ENCODE data around the gene SNX3.

DNA sequence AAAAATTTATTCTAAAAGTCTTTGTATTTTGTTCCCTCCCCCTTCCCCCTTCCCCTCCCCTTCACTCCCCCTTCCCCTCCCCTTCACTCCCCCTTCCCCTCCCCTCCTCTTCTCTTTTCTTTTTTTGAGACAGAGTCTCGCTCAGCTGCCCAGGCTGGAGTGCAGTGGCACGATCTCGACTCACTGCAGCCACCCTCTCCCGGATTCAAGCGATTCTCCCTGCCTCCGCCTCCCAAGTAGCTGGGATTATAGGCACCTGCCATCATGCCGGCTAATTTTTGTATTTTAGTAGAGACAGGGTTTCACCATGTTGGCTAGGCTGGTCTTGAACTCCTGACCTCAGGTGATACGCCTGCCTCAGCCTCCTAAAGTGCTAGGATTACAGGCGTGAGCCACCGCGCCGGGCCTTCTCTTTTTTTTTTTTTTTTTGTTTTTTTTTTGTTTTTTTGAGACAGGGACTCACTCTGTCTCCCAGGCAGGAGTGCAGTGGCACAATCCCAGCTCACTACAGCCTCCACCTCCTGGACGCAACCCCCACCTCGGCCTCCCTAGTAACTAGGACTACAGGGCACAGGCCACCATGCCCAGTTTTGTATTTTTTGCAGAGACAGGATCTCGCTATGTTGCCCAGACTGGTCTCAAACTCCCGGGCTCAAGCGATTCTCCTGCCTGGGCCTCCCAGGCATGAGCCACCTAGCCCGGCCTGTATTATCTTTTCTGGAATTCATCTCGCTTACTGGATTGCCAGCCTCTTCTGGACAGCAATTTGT is 32.9 kb upstream of the SNX3 start:
- TF ChIP-seq, protein P1, sequence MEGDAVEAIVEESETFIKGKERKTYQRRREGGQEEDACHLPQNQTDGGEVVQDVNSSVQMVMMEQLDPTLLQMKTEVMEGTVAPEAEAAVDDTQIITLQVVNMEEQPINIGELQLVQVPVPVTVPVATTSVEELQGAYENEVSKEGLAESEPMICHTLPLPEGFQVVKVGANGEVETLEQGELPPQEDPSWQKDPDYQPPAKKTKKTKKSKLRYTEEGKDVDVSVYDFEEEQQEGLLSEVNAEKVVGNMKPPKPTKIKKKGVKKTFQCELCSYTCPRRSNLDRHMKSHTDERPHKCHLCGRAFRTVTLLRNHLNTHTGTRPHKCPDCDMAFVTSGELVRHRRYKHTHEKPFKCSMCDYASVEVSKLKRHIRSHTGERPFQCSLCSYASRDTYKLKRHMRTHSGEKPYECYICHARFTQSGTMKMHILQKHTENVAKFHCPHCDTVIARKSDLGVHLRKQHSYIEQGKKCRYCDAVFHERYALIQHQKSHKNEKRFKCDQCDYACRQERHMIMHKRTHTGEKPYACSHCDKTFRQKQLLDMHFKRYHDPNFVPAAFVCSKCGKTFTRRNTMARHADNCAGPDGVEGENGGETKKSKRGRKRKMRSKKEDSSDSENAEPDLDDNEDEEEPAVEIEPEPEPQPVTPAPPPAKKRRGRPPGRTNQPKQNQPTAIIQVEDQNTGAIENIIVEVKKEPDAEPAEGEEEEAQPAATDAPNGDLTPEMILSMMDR (IDR thresholded peaks at IDR 0.05): no peak
- no peak for TF ChIP-seq EZH2 (IDR thresholded peaks at IDR 0.05; ENCODE audit: borderline replicate concordance, insufficient read depth, low read depth, low read length, poor library complexity, severe bottlenecking)

Measured in B cell (primary cell).